SKM-1 (cell line): ENCODE results near the gene SLC25A22.
A peak's percentile ranks its signal among the peaks of the same experiment; 100 is the strongest.

Experiments
- DNase-seq: peaks from one replicate; lab custom pipeline; 2025; ENCODE audit not compliant: unreplicated experiment; lab: John Stamatoyannopoulos, UW

The SLC25A22 gene

DNA sequence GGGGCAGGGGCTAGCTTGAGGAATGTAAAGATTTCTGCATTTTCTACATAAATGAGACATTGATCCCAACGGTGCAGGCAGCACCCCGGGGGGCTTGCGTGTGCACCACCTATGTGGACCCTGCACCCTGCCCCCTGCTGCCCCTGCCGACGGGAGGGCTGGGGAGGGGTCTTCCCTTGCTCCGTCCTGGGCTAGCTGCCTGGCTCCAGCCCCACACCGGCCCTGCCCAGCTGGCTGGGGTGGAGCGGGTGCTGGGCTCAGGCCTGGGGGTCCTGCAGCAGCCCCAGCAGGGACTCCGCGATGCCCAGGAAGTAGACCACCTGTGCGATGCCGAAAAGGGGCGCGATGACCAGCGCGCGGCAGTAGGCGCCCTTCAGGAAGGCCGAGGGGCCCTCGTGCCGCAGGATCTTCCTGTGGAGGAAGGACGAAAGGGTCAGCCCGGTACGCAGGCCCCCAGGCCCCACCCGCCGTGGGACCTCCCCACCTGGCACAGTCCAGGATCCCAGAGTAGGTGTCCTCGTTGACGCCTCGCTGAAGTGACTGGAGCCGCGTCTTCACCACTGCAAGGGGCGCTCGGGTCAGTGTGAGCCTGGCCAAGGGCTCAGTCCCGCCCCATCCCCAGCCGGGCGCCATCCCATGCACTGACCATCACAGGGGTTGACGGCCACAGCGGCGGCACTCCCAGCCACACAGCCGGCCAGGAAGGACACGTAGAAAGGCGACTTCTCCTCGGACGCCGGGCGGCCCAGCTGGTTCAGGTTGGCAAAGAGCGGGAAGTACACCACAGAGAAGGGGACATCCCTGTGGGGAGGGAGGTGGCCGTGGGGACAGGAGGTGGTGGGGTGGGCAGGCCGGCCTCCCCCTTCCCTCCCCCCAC lies 6.2 kb downstream of the SLC25A22 start:
- no peak for DNase-seq

- DNase-seq, result no peak
Measured at GRCh38 chr11:790721-791564, 7.1 kb downstream of the SLC25A22 start.

GRCh38 chr11:789943-790342 lies 8.1 kb downstream of the SLC25A22 start, which contains the start of gene CEND1:
Gene CEND1 (minus strand): TSS chr11:790090. CDS start chr11:788576, 1,514 bp downstream.
- no peak for DNase-seq

DNA sequence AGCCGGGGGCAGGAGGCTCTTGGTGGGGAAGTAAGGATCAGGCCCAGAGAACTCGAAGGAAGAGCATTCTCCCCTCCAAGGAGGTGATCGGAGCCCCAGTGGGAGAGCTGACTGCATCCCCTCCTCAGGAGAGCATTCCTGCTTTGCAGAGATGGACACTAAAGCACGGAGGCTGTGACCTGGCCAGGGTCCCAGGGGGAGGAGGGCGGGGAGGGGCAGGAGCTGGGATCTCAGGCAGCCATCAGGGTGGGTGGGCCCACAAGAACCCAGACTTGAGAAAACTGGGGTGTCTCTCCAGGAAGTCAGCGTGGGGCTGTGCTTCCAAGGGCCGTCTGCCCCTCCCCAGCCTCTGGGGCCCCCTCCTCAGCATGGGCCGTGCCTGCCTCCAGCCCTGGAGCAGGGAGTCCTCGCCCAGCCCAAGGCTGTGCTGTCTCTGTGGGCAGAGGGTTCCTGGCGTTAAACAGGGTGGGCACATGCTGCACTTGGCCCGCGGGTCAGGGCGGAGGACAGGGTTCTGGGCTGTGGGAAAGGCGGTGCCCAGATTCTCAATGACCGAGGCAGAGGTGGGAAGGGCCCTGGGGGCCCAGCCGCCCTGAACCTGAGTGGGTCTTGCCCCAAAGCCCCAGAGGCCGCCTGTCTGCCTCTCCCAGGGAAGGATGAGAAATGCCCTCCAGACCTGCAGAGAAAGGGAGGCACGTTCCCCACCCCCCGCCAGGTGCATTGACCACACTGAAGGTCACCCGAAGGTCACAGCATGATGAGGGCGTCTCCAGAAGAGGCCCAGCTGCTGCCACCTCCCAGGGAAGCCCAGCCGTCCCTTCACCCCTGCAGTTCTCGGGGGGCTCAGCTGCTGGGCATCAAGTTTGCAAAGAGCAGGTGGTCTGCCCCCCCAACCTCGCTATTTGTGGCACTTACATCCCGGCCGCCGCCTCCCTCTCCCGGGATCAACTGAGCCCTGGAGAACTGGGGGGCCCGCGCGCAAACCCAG lies 8.8 kb downstream of the SLC25A22 start:
- DNase-seq, result no peak

DNA sequence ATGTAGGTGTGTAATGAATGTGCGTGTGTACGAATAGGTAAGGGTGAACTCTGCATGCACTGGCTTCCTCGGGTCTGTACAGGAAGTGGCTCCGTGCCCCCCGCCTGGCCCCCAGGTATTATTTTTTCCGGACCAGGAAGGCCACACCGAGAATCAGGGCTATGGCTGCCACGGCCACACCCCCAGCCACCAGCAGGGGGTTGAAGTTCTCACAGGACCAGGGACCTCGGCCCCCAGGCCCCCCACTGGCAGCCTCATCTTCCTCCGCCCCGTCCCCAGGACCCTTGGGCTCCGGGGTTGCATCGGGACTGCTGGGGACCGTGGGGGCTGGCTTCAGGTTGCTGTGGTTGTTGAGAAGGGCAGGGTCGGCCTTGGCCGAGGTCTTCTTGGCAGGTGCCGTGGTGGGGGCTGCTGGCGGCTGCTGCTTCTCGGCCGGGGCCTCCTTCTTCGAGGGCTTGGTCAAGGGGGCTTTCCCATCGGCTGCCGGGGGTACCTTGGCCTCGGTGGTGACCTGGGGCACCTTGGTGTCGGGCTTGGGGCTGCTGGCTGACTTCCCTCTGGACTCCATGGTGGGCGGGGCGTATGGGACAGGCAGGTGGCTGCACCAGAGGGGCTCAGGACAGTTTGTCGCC lies 10.0 kb downstream of the SLC25A22 start:
- no peak for DNase-seq

DNA sequence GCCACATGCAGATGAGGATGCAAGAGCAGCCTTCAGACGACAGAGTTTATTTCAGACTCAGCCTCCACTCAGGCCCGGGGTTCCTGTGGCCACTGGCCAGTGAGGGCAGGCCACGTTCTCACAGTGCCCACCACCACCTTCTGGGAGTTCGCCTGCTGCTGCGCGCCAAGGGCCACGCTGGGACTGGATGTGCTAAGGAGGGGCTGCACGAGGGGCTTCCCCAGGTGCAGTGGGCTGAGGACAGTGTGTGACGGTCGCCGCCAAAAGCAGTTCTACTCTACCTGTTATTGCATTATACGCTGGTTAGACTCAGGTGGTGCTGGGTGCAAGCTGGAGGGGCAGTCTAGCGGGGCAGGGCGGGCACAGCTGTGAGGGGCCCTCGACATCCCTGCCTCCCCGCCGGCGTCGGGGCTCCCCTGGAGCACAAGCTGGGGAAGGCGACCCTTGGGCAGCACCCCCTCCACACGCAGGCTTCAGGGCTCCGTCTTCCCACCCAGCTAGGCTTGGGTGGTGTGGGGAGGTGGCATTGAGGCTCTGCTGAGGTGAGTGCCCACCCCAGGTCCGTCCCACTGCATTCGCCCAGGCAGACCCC lies 10.9 kb downstream of the SLC25A22 start:
- no peak for DNase-seq

DNA sequence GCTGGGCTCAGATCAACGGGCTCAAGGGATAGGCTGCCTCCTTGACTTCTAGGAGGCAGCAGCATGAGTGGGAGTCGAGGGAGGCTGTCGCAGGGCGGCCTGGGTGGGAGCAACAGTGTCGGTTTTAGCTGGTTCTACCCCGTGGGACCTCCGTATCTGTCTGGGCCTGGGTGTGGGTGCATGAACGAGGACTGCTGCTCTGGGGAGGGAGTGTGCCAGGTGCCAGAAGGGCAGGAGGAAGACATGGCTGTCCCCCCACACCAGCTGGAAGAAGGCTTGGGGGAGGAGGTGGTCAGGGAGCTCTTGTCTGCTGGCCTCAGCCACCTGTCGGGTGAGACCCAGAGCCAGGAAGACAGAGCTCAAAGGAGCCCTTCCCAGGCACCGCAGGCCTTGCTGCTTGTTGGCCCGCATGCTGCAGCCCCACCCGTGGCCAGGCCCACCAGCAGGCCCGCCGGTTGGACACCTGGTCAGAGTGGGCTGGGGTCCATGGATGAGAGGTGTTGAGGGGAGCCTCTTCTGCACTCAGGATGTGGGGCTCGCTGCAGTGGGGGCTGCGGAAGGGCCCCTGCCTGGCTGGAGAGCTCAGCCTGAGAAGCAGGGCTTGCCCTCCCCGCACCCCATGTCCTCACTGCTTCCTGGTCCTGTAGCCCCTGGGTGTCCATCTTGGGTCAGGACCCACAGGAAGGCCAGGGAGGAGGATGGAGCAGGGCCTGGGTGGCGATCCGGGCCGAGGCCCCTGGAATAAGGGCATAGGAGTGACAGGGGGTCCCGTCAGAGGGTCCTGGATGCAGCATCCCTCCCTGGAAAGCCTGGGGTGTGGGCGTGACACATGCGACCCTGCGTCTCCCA lies 11.6 kb downstream of the SLC25A22 start:
- DNase-seq, result no peak

DNA sequence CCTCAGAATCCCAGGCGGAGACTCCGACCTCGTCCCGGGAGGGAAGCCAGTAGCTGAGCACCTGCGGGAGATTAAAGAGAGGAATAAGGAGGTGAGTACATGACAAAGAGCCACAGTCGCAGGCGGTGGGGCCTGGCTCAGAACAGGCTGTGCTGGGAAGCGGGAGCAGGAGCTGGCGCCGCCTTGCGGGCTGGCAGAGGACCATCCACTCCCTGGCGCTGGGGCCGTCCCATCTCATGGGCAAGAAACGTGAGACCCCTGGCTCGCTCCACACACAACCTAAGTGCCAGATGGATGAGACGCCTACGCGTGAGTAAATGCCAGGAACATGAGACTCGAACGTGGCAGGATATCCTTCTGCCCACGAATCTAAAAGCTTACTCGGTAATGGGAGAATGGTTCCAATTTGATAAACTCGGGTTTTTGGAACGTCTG lies 14.5 kb downstream of the SLC25A22 start:
- no peak for DNase-seq

DNA sequence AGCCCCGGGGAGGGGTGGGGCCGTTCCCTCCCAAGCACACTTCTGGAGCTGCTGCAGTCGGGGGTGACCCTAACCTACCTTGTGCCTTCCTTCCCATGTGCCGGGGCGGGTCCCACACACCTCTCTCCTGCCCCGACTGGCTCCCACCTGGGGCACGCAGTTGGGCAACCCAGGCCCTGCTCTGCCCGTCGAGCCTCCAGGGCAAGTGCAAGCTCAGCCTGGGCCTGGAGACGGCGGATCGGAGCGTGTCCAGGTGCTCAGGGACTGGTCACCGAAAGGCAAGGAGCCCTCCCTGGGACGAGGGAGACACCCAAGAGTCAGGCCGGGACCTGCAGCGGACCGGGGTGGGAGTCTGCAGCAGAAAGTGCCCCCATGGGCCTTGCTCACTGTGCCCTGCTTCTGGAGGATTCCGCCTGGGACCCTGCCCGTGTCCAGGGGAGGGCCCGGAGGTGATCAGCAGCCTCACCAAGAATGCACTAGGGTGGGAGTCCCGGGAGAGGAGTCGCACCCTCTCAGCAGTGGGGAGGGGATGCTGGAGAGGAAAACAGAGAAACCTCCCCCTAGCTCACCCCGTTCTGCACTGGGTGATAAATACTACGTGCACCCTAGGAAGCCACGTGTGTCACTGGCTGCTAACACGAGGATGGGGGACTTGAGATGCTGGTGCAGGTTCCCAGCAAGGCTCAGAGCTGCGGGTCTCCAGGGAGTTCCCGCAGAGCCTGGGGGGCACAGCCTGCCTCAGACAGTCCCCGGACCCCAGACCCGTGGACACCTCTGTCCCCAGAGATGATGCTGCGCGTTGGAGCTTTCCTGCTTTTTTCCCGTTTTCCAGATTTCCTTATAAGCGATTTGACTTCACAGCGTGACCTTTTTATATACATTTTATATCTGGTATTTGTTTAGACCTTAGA lies 15.6 kb downstream of the SLC25A22 start:
- DNase-seq, result no peak

- DNase-seq, result no peak
Measured at GRCh38 chr11:779955-780532, 18.0 kb downstream of the SLC25A22 start.

DNA sequence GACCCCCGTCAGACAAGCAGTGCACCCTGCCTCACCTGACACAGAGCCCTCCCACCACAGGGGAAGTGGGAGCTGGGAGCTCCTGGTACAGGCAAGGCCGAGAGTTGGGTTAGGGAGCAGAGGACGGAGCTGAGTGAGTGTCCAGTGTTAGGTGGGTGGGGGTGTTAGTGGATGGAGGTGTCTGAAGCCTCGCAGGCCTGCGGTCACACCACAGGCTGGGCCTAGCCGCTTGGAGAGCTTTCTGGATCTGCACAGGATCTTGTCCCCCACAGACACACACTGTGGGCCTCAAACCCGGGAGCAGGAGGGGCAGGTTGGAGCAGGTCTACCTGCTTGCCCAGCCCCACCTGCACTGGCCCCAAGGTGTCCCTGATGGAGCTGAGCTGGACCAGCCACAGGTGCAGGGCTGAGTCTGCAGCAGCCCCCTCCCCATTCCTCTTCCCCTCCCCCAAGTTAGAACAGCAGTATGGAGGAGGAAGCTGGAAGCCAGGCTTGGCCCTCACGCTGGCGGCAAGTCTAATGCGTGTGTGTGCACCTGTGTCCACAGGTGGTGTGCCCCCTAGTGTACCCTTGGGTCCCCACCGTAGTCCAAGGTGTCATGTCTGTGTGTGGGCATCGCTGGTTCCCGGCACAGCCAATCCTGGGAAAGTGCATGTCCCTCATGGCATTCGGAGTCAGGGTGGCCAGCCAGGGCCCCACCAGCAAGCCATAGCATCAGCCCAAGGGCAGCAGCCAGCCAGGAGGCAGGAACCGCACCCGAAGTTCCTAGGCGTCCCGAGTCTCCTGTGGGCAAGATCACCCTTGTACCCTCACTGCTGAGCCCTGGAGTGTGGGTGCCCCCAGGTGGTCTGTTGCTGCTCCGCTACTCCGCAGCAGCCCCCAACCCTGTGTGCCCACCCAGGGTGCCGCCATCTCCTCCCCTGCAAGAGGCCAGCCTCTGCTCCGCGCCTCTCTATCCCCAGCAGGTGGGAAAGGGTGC lies 18.8 kb downstream of the SLC25A22 start:
- no peak for DNase-seq

GRCh38 chr11:777288-778255 lies 20.5 kb downstream of the SLC25A22 start, which contains the start of gene GATD1:
Gene GATD1 (minus strand): TSS chr11:777487. CDS start chr11:777462, 25 bp downstream.
- peak; percentile 78 for DNase-seq

DNA sequence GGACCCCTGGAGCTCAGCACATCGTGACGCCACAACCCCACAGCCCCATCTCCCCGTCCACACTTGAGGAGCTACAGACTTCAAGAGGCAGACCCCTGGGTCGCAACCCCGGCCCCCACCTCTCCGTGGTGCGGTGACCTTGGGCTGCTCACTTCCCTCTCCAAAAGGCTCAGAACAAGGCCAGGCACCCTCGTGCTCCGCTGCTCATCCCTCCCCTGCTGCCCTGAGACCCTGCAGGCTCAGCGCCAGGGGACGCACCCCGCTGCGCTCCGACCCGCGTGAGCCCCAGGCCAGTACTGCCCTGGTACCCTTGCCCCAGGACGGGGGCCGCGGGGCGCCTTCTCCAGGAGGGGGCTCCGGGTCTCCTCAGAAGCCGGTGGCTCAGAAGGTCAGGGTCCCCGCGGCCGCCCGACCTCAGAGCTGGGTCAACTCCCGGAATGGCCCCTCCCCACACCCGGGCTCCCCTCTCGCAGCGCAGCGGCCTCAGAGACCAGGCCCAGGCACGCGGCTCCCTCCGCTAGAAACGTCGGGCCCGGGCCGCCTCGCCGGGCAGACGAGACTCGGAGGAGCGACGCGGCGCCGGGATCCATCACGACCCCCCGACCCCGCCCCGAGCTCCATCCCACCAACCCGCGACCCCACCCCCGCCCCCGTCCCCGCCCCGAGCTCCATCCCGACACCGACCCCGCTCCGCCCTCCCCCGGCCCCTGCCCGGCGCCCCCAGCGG lies 21.4 kb downstream of the SLC25A22 start:
- no peak for DNase-seq

GRCh38 chr11:776263-776560 lies 21.9 kb downstream of the SLC25A22 start:
- no peak for DNase-seq
